NCI-H748 treated with DMSO at 0.1 percent for 48 hours (cell line): Measurements from ENCODE around the gene RCOR3.
"Not testable (repeated sequence)": the region's sequence is repeated elsewhere in the genome, so short reads cannot be mapped to it uniquely, and the experiment has no call there.

Experiments
- DNase-seq: peaks from one replicate; lab custom pipeline; 2025; lab: John Stamatoyannopoulos, UW

The RCOR3 gene

GRCh38 chr1:211258756-211259637 lies at the start of gene RCOR3:
TSS of gene RCOR3 (plus strand) at chr1:211259366. CDS start at chr1:211259561, 195 bp downstream.
- peak; percentile 76 for DNase-seq

DNA sequence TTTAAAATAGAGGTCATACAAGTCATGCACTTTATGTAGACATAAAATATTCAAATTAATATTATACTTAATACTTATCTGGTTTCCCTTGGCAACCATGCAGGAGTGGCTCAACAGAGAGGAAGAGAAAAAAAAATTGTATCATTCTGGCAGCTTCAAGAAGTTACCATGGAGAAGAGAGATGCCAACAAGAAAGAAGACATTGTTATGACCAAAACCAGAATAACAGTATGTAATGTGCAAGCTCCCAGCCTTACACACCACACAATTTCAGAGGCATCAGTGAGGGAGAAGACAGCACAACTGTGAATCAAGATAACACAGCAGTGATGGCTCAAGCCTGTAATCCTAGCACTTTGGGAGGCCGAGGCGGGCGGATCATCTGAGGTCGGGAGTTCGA lies 49.1 kb upstream of the RCOR3 start:
- no peak for DNase-seq

GRCh38 chr1:211210965-211211364 lies 48.2 kb upstream of the RCOR3 start:
- DNase-seq: no peak

- DNase-seq: no peak
Observed at GRCh38 chr1:211213702-211214101, 45.5 kb upstream of the RCOR3 start.

DNA sequence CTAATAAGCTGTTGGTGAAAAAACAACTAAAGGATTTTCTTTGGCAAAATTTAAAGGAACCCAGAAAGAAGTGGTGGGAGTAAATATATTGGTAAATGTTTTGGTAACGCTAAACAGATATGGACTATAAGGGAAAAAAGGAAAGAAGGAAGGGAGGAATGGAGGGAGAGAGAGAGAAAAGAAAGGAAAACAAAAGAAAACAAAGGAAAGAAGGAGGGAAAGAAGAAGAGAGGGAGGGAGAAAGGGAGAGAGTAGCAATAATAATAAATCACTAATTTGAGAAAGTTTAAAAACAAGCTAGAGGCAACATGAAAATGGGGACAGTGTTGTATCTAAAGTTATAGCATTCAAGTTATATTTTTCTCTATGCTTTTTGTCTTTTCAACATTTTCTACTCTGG lies 43.6 kb upstream of the RCOR3 start:
- no peak for DNase-seq

DNA sequence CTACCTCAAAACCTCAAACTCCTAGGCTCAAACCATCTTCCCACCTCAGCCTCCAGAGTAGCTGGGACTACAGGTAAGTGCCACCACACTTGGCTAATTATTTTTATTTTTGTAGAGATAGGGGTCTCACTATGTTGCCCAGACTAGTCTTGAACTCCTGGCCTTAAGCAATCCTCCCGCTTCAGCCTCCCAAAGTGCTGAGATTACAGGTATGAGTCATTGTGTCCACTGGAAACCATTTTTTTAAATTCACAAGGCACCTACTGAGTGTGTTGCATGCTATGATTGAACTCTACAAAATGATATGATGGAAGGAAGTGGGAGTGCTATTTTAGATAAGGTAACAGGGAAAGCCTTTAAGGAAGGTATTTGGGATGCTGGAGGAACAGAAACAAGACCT lies 41.8 kb upstream of the RCOR3 start:
- DNase-seq: no peak

- DNase-seq: not testable (repeated sequence)
Observed at GRCh38 chr1:211222469-211223234, 36.5 kb upstream of the RCOR3 start.

DNA sequence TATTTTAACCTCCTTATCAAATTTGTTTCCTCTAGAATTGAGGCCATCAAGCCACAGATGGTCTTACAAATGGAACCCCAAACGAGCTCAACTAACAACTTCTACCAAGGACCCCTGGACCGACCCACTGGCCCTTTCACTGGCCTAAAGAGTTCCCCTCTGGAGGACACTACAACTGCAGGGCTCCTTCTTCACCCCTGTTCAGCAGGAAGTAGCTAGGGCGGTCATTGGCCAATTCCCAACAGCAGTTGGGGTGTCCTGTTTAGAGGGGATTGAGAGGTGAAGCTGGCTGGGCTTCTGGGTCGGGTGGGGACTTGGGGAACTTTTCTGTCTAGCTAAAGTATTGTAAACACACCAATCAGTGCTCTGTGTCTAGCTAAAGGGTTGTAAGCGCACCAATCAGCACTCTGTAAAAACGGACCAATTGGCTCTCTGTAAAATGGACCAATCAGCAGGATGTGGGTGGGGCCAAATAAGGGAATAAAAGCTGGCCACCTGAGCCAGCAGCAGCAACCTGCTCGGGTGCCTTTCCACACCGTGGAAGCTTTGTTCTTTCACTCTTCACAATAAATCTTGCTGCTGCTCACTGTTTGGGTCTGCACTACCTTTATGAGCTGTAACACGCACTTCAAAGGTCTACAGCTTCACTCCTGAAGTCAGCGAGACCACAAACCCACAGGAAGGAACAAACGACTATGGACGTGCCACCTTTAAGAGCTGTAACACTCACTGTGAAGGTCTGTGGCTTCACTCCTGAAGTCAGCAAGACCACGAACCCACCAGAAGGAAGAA lies 30.4 kb upstream of the RCOR3 start:
- DNase-seq: not testable (repeated sequence)

DNA sequence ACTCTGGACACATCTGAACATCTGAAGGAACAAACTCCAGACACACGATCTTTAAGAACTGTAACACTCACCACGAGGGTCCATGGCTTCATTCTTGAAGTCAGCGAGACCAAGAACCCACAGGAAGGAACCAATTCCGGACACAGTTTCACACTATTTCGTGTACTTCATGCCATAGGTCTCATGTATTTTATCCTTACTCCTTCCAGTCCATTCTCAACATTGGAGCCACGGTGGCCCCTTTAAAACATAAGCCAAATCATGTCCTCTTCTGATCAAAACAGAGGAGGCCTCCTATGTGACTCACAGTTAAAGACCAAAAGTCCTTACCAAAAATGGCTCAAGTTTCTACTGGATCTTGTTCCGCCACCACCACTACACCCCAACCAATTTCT lies 29.8 kb upstream of the RCOR3 start:
- no peak for DNase-seq

DNA sequence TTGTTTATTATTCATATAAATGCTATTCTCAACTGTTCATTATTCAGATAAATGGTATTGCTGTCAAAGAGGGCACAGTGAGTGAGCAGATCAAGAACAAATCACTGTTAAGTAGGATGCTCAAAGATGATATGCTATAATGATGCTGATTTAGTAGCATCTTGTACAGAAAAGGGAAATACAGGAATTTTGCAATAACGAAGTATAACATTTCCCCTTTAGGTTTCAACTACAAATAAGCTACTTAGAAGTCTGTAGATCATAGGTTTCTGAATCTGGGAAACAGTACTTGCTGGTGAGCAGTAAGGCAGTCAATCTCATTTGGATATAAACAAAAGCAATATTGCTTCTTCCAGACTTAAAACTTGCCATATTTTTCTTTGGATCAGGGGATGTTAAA lies 27.3 kb upstream of the RCOR3 start:
- no peak for DNase-seq

GRCh38 chr1:211236633-211237320 lies 22.4 kb upstream of the RCOR3 start:
- no peak for DNase-seq

GRCh38 chr1:211237579-211237978 lies 21.6 kb upstream of the RCOR3 start:
- no peak for DNase-seq

DNA sequence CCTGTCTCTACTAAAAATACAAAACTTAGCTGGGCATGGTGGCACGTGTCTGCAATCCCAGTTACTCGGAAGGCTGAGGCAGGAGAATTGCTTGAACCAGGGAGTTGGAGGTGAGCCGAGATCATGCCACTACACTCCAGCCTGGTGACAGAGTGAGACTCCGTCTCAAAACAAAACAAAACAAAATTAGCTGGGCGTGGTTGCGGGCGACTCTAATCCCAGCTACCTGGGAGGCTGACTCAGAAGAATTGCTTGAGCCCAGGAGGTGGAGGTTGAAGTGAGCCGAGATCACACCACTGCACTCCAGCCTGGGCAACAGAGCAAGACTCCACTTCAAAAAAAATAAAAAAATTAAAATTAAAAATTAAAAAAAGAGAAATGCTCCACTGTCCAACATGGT lies 18.6 kb upstream of the RCOR3 start:
- not testable (repeated sequence) for DNase-seq

DNA sequence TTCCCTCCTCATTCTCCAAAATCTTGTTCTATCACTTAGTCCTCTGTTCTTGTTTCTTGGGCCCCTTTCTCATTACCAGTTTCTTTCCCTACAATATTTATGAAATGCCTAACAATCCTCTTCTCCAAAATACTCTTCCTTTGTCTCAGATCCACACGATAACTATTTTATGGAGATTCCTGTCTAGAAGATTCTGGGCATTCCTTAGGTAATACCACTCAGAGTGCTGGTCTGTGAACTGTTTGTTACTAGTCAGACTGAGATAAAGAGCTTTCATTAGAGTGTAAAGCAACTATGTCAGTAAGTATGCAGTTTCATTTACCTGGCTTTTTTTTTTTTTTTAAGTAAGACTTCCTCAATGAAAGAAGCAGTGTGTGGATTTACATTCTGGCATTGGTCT lies 18.1 kb upstream of the RCOR3 start:
- no peak for DNase-seq

DNA sequence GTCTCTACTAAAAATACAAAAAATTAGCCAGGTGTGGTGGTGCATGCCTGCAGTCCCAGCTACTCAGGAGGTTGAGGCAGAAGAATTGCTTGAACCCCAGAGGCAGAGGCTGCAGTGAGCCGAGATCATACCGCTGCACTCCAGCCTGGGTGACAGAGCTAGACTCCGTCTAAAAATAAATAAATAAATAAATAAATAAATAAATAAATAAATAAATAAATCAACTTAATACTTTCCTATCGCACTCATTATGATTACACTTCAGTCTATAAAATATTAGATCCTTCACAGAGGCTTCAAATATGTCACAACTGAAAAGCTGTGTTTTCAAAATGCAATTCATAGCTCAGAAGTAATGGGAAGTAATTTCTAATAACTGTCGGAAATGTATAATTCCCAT lies 15.5 kb upstream of the RCOR3 start:
- DNase-seq: not testable (repeated sequence)

- not testable (repeated sequence) for DNase-seq
Observed at GRCh38 chr1:211246583-211246982, 12.6 kb upstream of the RCOR3 start.

DNA sequence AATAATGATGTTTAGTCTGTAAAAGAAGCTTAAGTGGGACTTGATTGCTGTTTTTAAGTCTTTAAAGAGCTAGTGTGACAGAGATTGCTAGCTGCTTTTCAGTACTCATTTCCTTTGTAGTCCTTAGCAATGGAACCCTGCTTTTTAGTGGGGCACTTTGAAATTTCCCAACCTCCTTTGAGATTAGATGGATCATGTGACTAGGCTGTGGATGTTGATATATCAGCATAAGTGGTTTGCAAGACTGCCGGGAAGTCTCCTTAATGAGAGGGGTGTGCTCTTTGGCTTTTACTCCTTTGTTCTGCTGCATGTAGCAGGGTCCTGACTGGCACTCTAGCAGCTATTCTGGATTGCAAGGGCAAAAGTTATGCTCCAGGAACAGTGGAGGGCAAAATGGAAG lies 11.2 kb upstream of the RCOR3 start:
- DNase-seq: no peak

- DNase-seq: not testable (repeated sequence)
Observed at GRCh38 chr1:211249611-211250010, 9.6 kb upstream of the RCOR3 start.

DNA sequence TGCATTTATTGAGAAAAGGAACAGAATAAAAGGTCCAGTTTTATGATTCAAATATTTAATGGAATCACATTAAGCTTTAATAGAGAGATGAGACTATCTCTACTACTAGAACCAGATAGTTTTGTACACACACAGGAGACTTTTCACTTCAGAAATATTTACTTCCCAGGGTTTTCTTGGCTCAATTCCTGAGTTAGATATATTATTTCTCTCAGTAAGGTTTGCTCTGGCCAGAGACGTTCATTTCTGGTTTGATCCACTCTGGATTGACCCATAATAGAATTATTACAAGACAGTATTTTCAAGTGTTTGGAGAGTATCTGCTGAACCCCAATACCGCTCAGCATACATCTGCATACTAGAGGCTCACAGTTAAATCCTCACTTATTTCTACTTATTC lies 1.3 kb upstream of the RCOR3 start:
- no peak for DNase-seq

- peak; percentile 42 for DNase-seq
Observed at GRCh38 chr1:211258310-211258755, 833 bp upstream of the RCOR3 start.

DNA sequence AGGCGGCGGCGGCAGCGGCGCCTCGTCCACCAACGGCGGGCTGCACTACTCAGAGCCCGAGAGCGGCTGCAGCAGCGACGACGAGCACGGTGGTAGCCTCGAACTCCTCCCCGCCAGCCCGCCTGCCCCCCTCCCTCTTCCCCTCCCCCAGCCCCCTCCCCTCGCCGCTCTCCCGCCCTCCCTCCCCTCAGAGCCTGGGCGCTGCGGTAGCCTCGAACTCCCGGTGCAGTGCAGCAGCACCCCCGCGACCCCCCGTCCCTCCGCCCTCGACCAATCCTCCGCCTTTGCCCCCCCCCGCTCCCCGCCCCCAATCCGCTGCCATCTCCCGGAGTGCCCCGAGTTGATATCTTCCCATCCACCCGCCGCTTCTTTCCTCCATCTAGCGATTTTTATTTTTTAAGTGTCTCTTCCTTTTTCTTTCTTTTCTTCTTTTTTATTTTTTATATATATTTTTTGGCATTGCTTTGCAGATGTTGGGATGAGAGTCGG lies 516 bp downstream of the RCOR3 start:
- DNase-seq: no peak
